Mesodermal cell (in vitro differentiated cells): Measurements from ENCODE around the gene DAZAP2.
A peak's percentile ranks its signal among the peaks of the same experiment; 100 is the strongest.
"Not testable (repeated sequence)": the region's sequence is repeated elsewhere in the genome, so short reads cannot be mapped to it uniquely, and the experiment has no call there.

Source experiments
- H3K27ac ChIP-seq: 2 replicates; pipeline ENCODE4 v1.7.0; 2013; ENCODE audit warnings: mild to moderate bottlenecking, low read depth, low read length, moderate library complexity; ENCODE audit not compliant: severe bottlenecking
- H3K36me3 ChIP-seq: 2 replicates; pipeline ENCODE4 v1.7.1; 2013; ENCODE audit warnings: mild to moderate bottlenecking, low read length, moderate library complexity; ENCODE audit not compliant: control insufficient read depth, insufficient read depth
- H3K4me1 ChIP-seq: one replicate; pipeline ENCODE4 v1.7.1; 2013; ENCODE audit warnings: mild to moderate bottlenecking, low read length; ENCODE audit not compliant: insufficient read depth, control insufficient read depth, poor library complexity, severe bottlenecking
- H3K4me3 ChIP-seq: 2 replicates; pipeline ENCODE4 v1.7.0; 2013; ENCODE audit warnings: low read length, control low read depth, mild to moderate bottlenecking; ENCODE audit not compliant: insufficient read depth, poor library complexity, severe bottlenecking; ENCODE audit errors: extremely low read depth
- H3K9me3 ChIP-seq: 2 replicates; pipeline ENCODE4 v1.7.1; 2013; ENCODE audit warnings: mild to moderate bottlenecking, low read length, moderate library complexity; ENCODE audit not compliant: control insufficient read depth
- WGBS, 2 experiments: methylation state at CpG; one replicate each; pipeline ENCODE4 v1.1.5; 2013; ENCODE audit warnings: missing lambda C conversion rate in 2 of 2; ENCODE audit not compliant: insufficient coverage in 2 of 2; 5-methylcytosine and 5-hydroxymethylcytosine counted together

DAZAP2 gene

GRCh38 chr12:51217133-51217967, 21.3 kb upstream of the DAZAP2 start:
- WGBS, 2 experiments: 1 to 4% methylated on average over 19 to 44 of the region's 81 CpGs
- peaks cover 9% of the 10 kb centered on the region for H3K4me1 ChIP-seq
- no peaks in the 10 kb centered on the region for H3K9me3 ChIP-seq
- peak overlapping the region; percentile 64 for H3K4me3 ChIP-seq
- no peaks in the 10 kb centered on the region for H3K36me3 ChIP-seq
- peak overlapping the region; percentile 76 for H3K27ac ChIP-seq

GRCh38 chr12:51217968-51218606, 20.5 kb upstream of the DAZAP2 start, which contains the start of gene POU6F1:
POU6F1 (minus strand) TSS chr12:51218062; CDS start chr12:51206836, 11,226 bp downstream.
- Histone ChIP-seq H3K9me3 (no peaks in the 10 kb centered on the region), H3K4me1 (peaks cover 9% of the 10 kb centered on the region), H3K4me3 (peak within 1 kb of the TSS; percentile 64), H3K36me3 (no peaks in the 10 kb centered on the region), H3K27ac (peak within 1 kb of the TSS; percentile 76)
- WGBS, 2 experiments: 5 to 13% methylated on average over 17 to 21 of the region's 35 CpGs

DNA sequence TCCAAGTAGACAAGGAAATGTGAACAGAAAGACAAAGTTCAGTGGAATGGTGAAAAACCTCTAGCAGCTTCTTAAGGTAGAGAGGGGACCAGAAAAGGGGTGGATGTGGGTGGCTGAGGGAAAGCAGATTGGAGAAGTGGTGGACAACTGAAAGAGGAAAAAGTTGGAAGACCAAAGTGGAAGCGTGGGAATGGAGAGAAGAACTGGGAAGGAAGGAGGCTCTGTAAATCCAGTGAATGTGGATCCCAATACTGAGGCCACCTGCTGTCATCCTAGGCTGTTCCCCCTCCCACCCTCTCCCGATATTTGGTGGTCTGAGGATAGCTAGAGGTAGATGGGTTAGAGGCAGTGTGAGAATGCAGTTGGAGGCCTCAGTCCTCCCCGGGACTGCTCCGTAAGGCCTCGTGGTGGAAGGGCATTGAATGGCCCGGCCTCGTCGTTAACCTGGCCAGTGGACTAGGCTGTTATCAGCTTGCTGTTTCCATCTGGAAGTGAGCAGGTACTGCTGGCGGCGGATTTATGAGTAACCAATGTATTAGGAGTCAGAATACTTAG, 19.9 kb upstream of the DAZAP2 start:
- 54 to 55% methylated on average over 6 to 7 of the region's 10 CpGs for WGBS, 2 experiments
- peaks cover 9% of the 10 kb centered on the region for H3K4me1 ChIP-seq
- H3K9me3 ChIP-seq: no peaks in the 10 kb centered on the region
- no peaks in the 10 kb centered on the region for H3K36me3 ChIP-seq
- H3K27ac ChIP-seq: no peak overlapping the region
- H3K4me3 ChIP-seq: peak overlapping the region; percentile 64

DNA sequence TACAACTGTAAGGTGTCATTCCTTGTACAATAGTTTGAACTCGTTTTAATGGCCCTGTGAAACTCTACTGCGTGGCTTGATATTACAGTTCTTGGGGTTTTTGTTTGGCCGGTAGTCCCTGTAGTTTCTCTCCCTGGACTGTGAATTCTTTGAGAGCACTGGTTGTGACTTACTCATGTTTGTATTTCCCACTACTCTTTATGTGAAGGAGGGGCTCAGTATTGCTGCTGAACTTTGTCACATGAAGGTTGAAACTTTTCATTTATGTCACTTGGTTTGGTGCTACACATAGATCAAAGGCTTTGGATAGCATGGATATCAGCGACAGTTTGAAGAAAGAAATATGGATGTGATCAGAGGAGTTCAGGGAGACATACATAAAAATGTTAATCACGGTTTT, 19.3 kb upstream of the DAZAP2 start:
- Histone ChIP-seq H3K36me3 (no peaks in the 10 kb centered on the region), H3K27ac (no peak overlapping the region), H3K4me3 (no peak overlapping the region), H3K9me3 (no peaks in the 10 kb centered on the region), H3K4me1 (peaks cover 9% of the 10 kb centered on the region)
- WGBS, 2 experiments: 84 to 85% methylated on average over 3 to 4 of the region's 5 CpGs

GRCh38 chr12:51219857-51220256, 18.8 kb upstream of the DAZAP2 start:
- not testable (repeated sequence) for H3K36me3 ChIP-seq, H3K4me1 ChIP-seq, H3K4me3 ChIP-seq, H3K27ac ChIP-seq, H3K9me3 ChIP-seq
- 93 to 96% methylated on average over 6 to 7 of the region's 12 CpGs for WGBS, 2 experiments

DNA sequence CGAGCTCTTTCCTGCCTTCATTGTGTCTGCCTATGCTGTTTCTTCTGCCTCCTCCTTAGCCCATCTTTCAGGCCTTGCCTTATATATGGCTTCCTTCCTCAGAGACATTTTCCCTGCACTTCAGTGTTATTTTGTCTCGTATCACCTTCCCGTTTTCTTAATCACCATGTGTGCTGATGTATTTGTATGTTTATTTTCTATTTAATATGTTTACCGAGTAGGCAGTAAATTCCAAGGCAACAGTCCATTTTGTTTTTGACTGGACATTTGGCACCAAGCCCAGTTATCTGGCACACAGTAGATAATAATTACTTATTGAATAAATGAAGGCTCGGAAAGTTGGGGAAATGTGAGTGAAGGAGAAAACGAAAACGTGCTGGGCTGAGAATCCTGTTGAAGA, 16.2 kb upstream of the DAZAP2 start:
- no peaks in the 10 kb centered on the region for H3K9me3 ChIP-seq
- H3K27ac ChIP-seq: no peak overlapping the region
- H3K4me3 ChIP-seq: no peak overlapping the region
- peaks cover 4% of the 10 kb centered on the region for H3K4me1 ChIP-seq
- WGBS, 2 experiments: 88 to 92% methylated on average over 4 to 6 of the region's 7 CpGs
- no peaks in the 10 kb centered on the region for H3K36me3 ChIP-seq

GRCh38 chr12:51224625-51225024, 14.0 kb upstream of the DAZAP2 start:
- Histone ChIP-seq H3K4me1 (no peaks in the 10 kb centered on the region), H3K9me3 (no peaks in the 10 kb centered on the region), H3K4me3 (no peak overlapping the region), H3K27ac (no peak overlapping the region), H3K36me3 (no peaks in the 10 kb centered on the region)
- 86 to 92% methylated on average over 2 of the region's 3 CpGs for WGBS, 2 experiments

DNA sequence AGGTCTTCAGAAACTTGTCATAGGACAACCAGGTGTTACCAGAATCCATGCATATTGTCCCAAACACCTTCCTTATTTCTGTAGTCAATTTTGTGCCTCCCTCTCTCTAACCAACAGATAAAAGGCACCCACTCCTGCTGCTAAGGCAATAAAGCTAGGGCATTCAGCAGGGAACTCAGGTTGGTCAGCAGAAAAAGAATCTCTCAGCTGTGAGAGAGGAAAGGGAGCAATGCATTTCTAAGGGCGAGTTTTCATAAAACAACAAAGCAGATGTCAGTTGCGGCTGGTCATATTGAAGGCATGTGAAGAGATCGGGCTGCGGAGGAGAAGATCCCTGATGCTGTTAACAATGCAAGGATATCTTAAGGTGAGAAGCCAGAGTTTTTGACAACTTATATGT, 13.4 kb upstream of the DAZAP2 start:
- Histone ChIP-seq H3K27ac (no peak overlapping the region), H3K4me3 (no peak overlapping the region), H3K4me1 (no peaks in the 10 kb centered on the region), H3K9me3 (no peaks in the 10 kb centered on the region), H3K36me3 (no peaks in the 10 kb centered on the region)
- 72 to 77% methylated on average over 4 of the region's 4 CpGs for WGBS, 2 experiments

DNA sequence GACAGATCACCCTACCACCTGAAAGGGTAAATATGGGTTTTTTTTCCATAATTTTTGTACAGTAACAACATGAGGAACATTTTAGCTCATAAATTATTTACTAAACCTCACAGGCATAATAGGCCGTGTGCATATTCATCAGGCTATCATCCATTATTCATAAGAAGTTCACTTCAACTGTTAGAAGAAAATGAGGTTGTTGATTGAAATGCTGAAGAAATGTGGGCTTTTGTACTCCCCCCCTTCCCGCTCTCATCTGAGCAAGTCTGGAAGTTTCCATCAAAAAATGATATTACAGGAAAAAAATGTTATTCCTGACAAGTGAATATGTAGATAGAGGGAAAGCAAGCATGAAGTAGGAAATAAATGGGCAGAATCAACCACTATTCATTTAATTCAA, 12.9 kb upstream of the DAZAP2 start:
- H3K4me1 ChIP-seq: no peaks in the 10 kb centered on the region
- no peaks in the 10 kb centered on the region for H3K9me3 ChIP-seq
- no peak overlapping the region for H3K27ac ChIP-seq
- no CpG with 5 or more reads among the region's 2 CpGs for WGBS, 2 experiments
- no peaks in the 10 kb centered on the region for H3K36me3 ChIP-seq
- no peak overlapping the region for H3K4me3 ChIP-seq

DNA sequence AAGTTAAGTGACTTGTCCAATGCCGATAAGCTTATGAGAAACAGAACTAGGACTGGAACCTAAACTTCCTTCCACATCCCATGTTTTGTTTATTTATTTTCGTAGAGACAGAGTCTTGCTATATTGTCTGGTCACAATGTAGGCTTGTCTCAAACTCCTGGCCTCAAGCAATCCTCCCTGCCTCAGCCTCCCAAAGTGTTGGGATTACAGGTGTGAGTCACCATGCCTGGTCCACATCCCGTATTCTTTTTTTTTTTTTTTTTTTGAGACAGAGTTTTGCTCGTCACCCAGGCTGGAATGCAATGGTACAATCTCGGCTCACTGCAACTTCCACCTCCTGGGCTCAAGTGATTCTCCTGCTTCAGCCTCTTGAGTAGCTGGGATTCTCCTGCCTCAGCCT, 11.5 kb upstream of the DAZAP2 start:
- not testable (repeated sequence) for H3K36me3 ChIP-seq, H3K9me3 ChIP-seq, H3K4me1 ChIP-seq, H3K27ac ChIP-seq, H3K4me3 ChIP-seq
- 95 to 100% methylated on average over 2 to 4 of the region's 5 CpGs for whole genome bisulfite sequencing, 2 experiments

GRCh38 chr12:51227962-51228361, 10.7 kb upstream of the DAZAP2 start:
- Histone ChIP-seq H3K4me3 (no peak overlapping the region), H3K36me3 (no peaks in the 10 kb centered on the region), H3K4me1 (no peaks in the 10 kb centered on the region), H3K9me3 (no peaks in the 10 kb centered on the region), H3K27ac (no peak overlapping the region)
- WGBS, 2 experiments: no CpG with 5 or more reads among the region's 1 CpG
